A172 (cell line): ENCODE results near the gene NPIPA2. TPM values are rescaled to one million over a fixed set of nuclear protein-coding genes. Genes with fewer than 3 reads are reported as not detected.
"Not testable (repeated sequence)": the region's sequence is repeated elsewhere in the genome, so short reads cannot be mapped to it uniquely, and the experiment has no call there.

Experiments used
- DNase-seq: peaks from one replicate; pipeline ENCODE4 v3.0.0-alpha.2; 2015; ENCODE audit warnings: low spot score
- total RNA-seq: library from RNA; depleted of rRNA; stranded (reverse); fragments of >200 nt; shearing (Covaris generic); gene quantifications from 2 replicates; pipeline ENCODE4 v1.2.3, GENCODE V29; 2014; rRNA removed

Gene NPIPA2
- total RNA-seq = 0.50 and 0.72 TPM in 2 replicates

DNA sequence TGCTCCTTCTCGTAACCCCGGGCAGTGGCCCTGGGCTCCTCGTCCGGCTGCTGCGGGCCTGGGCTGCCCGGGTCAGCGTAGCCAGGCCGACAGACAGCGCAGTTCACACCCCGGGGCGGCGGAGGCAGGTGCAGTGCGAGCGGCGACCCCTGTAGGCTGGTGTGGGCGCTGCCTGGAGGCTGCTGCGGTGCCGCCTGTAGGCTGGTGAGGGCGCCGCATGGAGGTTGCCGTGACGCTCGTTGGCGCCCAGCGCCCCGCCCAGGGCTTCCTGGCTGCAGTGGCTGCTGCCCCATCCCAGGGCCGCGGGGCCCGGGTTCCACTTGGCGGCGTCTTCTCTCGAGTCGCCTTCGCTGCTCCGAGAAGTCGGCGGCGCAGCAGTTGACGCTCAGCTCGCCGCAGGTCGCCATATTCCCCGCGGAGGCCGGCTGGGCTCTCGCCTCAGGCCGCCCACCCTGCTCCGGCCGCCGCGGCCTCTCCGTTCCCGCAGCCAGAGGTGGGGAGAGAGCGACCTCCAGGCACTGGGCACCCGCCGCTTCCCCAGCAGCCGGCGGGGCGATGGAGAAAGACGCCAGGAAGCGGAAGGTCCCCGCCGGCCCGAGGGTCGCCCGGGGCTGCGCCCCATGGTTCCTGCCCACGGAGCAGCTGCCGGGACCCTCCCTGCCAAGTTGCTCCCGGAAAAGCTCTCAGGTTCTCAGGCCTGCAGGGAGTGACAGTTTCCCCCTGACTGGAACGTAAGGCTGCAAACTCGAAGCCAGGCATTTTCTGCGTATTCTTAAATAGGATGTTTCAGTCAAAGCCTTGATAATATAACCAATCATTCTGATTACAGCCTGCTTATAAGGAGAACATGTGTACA, at the start of gene NPIPA2:
TSS of gene NPIPA2 (plus strand) at position 261 of the 856 bp plus-strand sequence. CDS start 5,533 bp downstream, outside the sequence.
- DNase-seq = not testable (repeated sequence)

DNA sequence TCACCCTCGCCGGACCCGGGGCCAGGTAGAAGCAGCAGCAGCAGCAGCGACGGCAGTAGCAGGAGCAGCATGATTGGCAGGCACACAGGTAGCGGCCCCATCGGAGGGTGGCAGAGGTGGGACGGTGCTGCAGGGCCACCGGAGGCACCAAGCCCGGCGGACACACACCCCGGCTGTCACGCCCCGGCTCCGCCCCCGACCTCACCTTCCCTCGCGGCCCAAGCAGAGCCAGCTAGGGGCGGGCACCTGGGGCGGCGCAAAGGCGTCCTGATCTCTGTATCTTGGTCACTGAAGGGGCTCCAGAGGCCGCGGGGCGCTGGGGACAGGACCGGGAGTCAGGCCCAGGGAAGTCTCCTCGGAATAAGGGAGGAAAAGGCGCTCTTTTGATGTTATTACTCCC, 48.2 kb upstream of the NPIPA2 start, which contains the start of gene PLA2G10:
TSS of gene PLA2G10 (minus strand) at position 180 of the 400 bp plus-strand sequence. CDS start at position 101, 79 bp downstream.
- not testable (repeated sequence) for DNase-seq

GRCh38 chr16:14701859-14702258, 40.5 kb upstream of the NPIPA2 start:
- not testable (repeated sequence) for DNase-seq

DNA sequence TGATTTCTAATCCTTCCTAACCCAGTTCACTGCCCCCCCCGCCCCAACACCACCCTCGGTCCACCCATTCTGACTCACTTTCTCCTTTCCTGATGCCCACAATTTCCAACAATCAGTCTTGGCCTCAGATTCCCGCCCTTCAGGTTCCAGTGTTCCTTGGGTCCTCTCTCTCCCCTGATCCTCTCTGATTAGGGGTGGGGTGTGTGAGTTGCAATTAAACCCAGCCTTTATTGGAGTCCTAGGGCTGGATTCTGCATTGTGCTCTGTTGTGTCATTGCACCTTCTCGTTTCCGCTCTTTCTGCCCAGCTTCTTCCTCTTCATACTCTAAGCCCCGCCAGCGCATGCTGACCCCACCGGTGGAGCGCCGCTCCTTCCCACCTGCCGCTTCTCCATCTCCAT, 39.7 kb upstream of the NPIPA2 start:
- DNase-seq = not testable (repeated sequence)

GRCh38 chr16:14703156-14704011, 38.9 kb upstream of the NPIPA2 start, which contains the start of gene NPIPA3:
Gene NPIPA3, plus strand, starts transcription at chr16:14703411. Its CDS starts 5,533 bp downstream, at chr16:14708944.
- DNase-seq = not testable (repeated sequence)

GRCh38 chr16:14733233-14733632, 9.1 kb upstream of the NPIPA2 start:
- not testable (repeated sequence) for DNase-seq

- not testable (repeated sequence) for DNase-seq
These were observed 1.4 kb upstream of the NPIPA2 start for GRCh38 chr16:14740832-14741385.

GRCh38 chr16:14741794-14742193, 539 bp upstream of the NPIPA2 start:
- DNase-seq = not testable (repeated sequence)

DNA sequence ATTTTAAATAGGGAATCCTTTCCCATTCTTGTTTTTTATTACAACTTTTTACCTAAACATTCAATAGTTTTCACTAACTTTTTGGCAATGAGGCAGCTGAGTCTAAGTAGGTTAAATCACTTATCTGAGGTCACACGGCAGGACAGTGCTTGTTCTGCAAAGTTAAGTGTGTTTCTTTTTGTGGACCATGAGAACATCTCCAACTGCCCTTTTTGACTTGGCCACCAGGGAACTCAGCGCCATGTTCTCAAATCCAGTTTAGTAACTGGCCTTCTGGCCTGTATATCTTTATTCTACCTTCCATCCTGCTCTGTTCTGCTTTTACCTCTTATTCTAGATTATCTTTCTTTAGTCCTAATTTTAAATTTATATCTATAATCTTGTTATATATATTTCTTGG, 31.3 kb downstream of the NPIPA2 start:
- not testable (repeated sequence) for DNase-seq

DNA sequence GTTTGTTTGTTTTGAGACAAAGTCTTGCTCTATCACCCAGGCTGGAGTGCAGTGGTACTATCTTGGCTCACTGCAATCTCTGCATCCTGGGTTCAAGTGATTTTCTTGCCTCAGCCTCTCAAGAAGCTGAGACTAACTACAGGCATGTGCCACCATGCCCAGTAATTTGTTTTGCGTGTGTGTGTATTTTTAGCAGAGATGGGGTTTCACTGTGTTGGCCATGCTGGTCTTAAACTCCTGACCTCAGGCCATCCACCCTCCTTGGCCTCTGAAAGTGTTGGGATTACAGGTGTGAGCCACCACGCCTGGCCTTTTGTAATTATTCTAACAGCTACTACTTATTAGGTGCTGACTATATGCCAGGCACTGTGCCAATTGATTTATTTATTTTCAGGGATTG, 33.3 kb downstream of the NPIPA2 start:
- not testable (repeated sequence) for DNase-seq

GRCh38 chr16:14776763-14777162, 34.4 kb downstream of the NPIPA2 start:
- DNase-seq = not testable (repeated sequence)

- DNase-seq = not testable (repeated sequence)
These were observed 37.1 kb downstream of the NPIPA2 start for GRCh38 chr16:14779368-14779877.

DNA sequence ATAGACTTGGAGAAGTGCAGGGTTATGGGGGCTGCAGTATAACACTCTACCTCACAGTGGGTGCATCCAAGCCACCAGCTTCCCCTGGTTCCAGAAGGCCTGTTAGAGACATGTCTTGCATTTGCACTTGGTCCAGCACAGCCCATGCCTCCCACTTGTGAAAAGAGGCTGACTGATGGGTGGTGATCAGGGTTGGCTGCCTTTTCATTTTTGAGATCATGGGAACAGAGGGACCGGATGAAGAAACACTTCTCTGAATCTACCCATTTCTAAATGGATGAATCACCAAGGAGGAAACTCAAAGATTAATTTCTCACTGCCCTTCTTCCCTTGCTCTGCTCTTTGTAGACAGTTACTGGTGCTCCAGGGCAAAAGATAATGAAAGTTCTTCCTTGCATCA, 43.8 kb downstream of the NPIPA2 start:
- DNase-seq = not testable (repeated sequence)

- not testable (repeated sequence) for DNase-seq
These were observed 47.2 kb downstream of the NPIPA2 start for GRCh38 chr16:14789577-14789976.

DNA sequence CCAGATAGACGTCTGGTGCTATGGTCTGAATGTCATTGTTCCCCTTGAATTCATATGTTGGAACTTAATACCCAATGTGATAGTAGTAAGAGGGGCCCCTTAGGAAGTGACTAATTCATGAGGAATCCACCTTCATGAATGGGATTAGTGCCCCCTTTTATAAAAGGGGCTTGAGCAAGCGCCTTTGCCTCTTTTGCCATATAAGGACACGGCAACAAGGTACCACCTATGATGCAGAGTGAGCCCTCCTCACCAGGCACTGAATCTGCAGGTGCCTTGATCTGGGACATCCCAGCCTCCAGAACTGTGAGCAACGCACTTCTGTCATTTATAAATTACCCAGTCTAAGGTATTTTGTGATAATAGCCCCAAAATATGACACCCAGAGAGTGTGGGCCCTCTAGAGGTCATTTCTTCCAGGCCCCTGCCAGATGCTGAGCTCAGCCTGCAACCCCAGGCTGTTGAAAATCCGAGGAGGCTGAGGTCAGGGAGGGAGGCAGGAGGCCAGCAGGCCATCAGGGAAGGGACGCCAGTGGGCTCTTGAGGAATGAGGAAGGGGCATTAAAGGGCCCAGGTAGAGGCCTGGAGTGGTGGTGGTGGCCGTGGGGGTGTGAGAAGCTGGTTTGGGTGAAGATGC, 48.1 kb downstream of the NPIPA2 start:
- DNase-seq = not testable (repeated sequence)

- DNase-seq = not testable (repeated sequence)
These were observed 50.6 kb downstream of the NPIPA2 start for GRCh38 chr16:14792914-14793313.

- DNase-seq = not testable (repeated sequence)
These were observed 55.2 kb downstream of the NPIPA2 start for GRCh38 chr16:14797558-14797957.

DNA sequence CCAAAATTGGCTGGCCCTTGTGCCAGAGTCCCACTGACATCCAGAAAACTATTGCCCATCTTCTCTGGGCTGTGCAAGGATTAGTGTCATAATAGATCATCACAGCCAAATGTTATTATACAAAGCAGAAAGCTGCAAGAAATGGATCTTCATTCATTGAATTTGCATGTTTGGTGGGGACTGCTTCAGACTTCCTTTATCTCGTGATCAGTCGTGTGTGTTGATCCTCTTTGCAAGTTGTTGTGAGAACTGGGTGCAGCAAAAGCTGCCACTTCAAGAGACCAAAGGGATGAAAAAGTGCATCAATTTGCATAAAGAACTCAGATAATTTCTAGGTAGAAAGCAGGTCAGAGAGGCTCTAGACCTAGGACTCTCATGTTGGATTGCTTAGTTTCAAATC, 61.2 kb downstream of the NPIPA2 start:
- DNase-seq = not testable (repeated sequence)

DNA sequence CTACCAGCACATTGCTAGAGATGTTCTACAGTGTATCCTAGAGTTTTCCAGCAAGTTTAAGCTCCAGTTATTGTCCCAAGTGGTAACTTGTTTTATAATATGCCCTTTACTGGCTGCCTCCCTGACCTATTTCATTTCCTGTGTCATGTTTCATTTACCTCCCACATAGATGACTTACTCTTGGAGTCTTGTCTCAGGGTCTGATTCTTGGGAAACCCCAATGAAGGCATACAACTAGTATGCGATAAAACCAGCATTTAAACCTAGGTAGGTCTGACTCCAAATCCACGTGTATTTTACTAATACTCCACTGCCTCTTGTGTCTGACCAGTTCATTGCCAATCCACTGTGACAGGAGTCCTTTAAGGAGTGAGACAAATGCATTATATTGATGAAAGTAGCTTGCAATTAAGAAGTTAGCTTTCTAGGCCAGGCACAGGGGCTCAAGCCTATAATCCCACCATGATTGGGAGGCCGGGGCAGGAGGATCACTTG, 64.9 kb downstream of the NPIPA2 start:
- not testable (repeated sequence) for DNase-seq

GRCh38 chr16:14813890-14814289, 71.6 kb downstream of the NPIPA2 start:
- DNase-seq = not testable (repeated sequence)
